Smooth muscle cell (in vitro differentiated cells): ENCODE data around the gene ABL1. TPM values are rescaled to one million over a fixed set of nuclear protein-coding genes. Genes with fewer than 3 reads are reported as not detected.

Source experiments
- DNase-seq: peaks from one replicate; lab custom pipeline; 2025; ENCODE audit not compliant: unreplicated experiment; lab: John Stamatoyannopoulos, UW
- H2AFZ ChIP-seq: fragments of 200-600 bp; sonication (generic); 2 replicates; pipeline ENCODE4 v1.6.0; 2016; ENCODE audit warnings: antibody characterized with exemption, low read depth, mild to moderate bottlenecking
- H3F3A ChIP-seq: fragments of 200-600 bp; sonication (generic); 2 replicates; pipeline ENCODE4 v1.6.0; 2017; ENCODE audit warnings: antibody characterized with exemption, low read depth
- H3K27ac ChIP-seq: fragments of 200-600 bp; sonication (generic); 2 replicates; pipeline ENCODE4 v1.5.1; 2016; ENCODE audit warnings: low read depth, mild to moderate bottlenecking
- H3K27me3 ChIP-seq: fragments of 200-600 bp; sonication (generic); 2 replicates; pipeline ENCODE4 v1.6.1; 2016; ENCODE audit warnings: low read depth, mild to moderate bottlenecking
- H3K36me3 ChIP-seq: fragments of 200-600 bp; sonication (generic); 2 replicates; pipeline ENCODE4 v1.5.1; 2016; ENCODE audit warnings: low read depth
- H3K4me1 ChIP-seq: fragments of 200-600 bp; sonication (generic); 2 replicates; pipeline ENCODE4 v1.5.1; 2016; ENCODE audit warnings: low read depth
- H3K4me2 ChIP-seq: fragments of 200-600 bp; sonication (generic); 2 replicates; pipeline ENCODE4 v1.6.0; 2016; ENCODE audit warnings: mild to moderate bottlenecking
- H3K4me3 ChIP-seq: fragments of 200-600 bp; sonication (generic); 2 replicates; pipeline ENCODE4 v1.5.1; 2016; ENCODE audit warnings: mild to moderate bottlenecking
- H3K79me2 ChIP-seq: fragments of 200-600 bp; sonication (generic); 2 replicates; pipeline ENCODE4 v1.6.0; 2016; ENCODE audit warnings: low read depth, mild to moderate bottlenecking
- H3K9ac ChIP-seq: fragments of 200-600 bp; sonication (generic); 2 replicates; pipeline ENCODE4 v1.6.0; 2016; ENCODE audit warnings: low read depth
- H3K9me3 ChIP-seq: fragments of 200-600 bp; sonication (generic); replicated peaks from 2 replicates; pipeline ENCODE4 v1.5.1; 2016; ENCODE audit warnings: low read depth
- H4K20me1 ChIP-seq: fragments of 200-600 bp; sonication (generic); 2 replicates; pipeline ENCODE4 v1.6.0; 2016; ENCODE audit warnings: low read depth
- CTCF ChIP-seq: fragments of 200-600 bp; sonication (generic); IDR thresholded peaks from 2 replicates; pipeline ENCODE4 v1.5.1; 2017; ENCODE audit warnings: borderline replicate concordance, mild to moderate bottlenecking, antibody characterized with exemption; ENCODE audit not compliant: insufficient read depth, poor library complexity, severe bottlenecking
- WGBS: methylation state at CpG from one replicate; pipeline ENCODE4 v1.1.7; 2016; ENCODE audit warnings: low lambda C conversion rate; 5-methylcytosine and 5-hydroxymethylcytosine counted together
- polyA plus RNA-seq: library from polyadenylated mRNA; unstranded; fragments of >200 nt; fragmentation: Nextera tagmentation; extraction: Ambion mirVana; gene quantifications from 2 replicates; pipeline ENCODE4 v1.2.1, GENCODE V29; 2016
- total RNA-seq: library from RNA; depleted of rRNA; stranded (reverse); fragments of >200 nt; gene quantifications from 2 replicates; pipeline ENCODE4 v1.2.3, GENCODE V29; 2014

Gene ABL1
- total and polyA plus RNA-seq, 2 experiments from 2014 or later: 38.2 to 51.0 TPM

DNA sequence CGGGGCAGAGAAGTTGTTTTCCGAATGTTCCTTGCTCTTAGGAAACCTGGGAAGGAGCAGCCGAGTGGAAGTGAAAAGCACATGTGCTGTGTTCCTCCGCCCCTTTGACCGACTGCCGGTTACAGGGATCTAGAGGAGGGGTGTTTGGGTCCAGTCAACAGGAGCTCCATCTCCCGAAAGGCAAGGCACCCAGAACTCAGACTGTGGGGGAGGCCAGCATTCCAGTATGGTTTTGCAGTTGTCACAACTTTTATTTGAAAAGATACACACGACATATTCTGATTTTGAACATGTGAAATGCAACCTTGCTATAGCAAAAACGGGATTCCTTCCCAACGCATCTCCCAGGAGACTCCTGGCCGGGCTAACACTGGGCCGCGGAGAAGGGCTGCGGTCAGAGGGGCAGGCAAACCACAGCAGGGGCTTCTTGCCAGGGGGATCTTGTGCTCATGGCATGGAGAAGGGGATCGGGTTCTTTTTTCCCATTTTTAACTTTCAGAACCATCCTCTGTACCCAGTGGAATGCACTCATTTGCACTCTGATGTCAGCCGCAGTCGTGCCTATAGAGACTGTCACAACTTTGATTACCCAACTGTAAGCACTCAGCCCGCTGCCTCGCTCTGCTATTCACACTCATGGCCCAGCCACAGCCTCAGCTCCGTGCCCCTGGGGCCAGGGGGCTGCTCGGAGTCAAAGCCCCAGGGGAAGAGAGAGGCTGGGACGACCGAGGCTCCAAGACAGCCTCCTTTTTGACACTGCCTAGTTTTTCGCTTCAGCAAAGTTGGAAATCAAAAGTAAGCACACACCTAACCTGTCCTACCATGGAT lies 57.6 kb downstream of the ABL1 start:
- Histone ChIP-seq H3F3A (no peaks in the 10 kb centered on the region), H3K27me3 (no peaks in the 10 kb centered on the region), H3K36me3 (peaks cover 7% of the 10 kb centered on the region), H2AFZ (no peak overlapping the region), H3K79me2 (no peaks in the 10 kb centered on the region), H3K4me2 (no peak overlapping the region), H3K4me1 (no peaks in the 10 kb centered on the region), H4K20me1 (peaks cover 56% of the 10 kb centered on the region), H3K27ac (no peak overlapping the region), H3K4me3 (no peak overlapping the region), H3K9me3 (no peaks in the 10 kb centered on the region), H3K9ac (no peak overlapping the region)
- no peak for TF ChIP-seq CTCF
- WGBS: 96% methylated on average over 24 of the region's 24 CpGs
- no peak for DNase-seq

DNA sequence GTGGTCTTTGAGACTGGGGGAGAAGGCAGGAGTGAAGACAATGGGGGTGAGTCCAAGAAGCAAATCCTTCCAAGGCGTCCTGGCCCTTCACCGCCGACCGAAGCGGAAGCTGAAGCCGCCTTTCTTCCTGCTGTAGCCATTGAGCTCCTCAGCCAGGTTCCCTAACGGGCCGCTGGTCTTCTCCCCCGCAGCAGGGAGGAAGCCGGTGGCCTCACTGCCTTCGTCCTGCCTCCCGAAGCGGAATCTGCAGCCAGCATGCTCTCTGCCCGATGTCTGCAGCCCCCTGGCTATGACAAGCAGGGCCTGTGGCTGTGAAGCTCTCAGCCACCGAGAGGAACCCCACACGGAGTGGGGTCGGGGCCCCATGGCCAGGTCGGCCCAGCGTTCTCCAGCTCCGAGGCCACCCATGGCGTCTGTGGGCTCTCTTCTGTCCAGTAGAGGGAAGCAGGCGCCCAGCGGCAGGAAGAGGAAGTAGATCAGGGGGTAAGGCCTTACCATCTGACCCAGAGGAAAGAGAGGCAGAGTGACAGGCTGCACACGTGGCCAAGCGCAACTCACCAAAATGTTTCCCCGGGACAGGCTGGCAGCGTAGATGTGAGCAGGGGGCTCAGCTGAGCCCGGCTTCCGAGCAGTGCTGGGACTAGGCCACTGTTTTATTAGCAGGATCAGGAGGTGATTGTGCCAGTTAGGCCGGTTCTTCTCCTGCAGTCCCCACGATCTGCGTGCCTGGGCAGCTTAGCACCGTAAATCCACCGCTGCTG lies 58.5 kb downstream of the ABL1 start:
- DNase-seq: no peak
- WGBS: 91% methylated on average over 34 of the region's 34 CpGs
- H3K27me3 ChIP-seq: no peaks in the 10 kb centered on the region
- no peaks in the 10 kb centered on the region for H3K79me2 ChIP-seq
- no peaks in the 10 kb centered on the region for H3F3A ChIP-seq
- peak; percentile 4 for TF ChIP-seq CTCF
- no peak overlapping the region for H3K27ac ChIP-seq
- H4K20me1 ChIP-seq: peaks cover 49% of the 10 kb centered on the region
- no peaks in the 10 kb centered on the region for H3K9me3 ChIP-seq
- H3K4me2 ChIP-seq: no peak overlapping the region
- no peak overlapping the region for H3K9ac ChIP-seq
- no peak overlapping the region for H3K4me3 ChIP-seq
- H3K36me3 ChIP-seq: peaks cover 5% of the 10 kb centered on the region
- H3K4me1 ChIP-seq: no peaks in the 10 kb centered on the region
- H2AFZ ChIP-seq: no peak overlapping the region

DNA sequence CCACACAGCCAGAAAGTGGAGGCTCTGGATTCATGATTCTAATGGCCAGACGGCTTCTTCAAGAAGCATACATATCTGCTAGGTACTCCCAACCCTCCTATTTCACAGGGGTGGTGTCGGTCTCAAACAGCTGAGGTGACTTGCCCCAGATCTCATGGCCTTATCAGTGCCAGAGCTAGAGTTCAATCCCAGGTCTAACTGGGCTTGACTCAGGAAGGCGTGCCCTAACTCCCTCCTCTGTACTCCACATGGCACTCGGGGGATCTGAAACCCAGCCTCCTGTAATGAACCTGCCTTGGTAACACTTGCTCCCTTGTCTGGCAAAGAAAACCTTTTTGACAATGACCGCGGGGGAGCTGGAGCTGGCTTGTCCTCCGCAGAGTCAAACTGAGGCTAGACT lies 59.5 kb downstream of the ABL1 start:
- peaks cover 41% of the 10 kb centered on the region for H4K20me1 ChIP-seq

More for the DNA sequence above, 59.5 kb downstream of the ABL1 start:
- no peaks in the 10 kb centered on the region for H3F3A ChIP-seq
- H3K36me3 ChIP-seq: no peaks in the 10 kb centered on the region
- TF ChIP-seq CTCF: no peak
- no peak overlapping the region for H3K27ac ChIP-seq
- H3K4me1 ChIP-seq: no peaks in the 10 kb centered on the region
- no peak overlapping the region for H3K4me2 ChIP-seq
- no peak overlapping the region for H3K4me3 ChIP-seq
- WGBS: 95% methylated on average over 7 of the region's 7 CpGs
- H3K9ac ChIP-seq: no peak overlapping the region
- DNase-seq: no peak
- H2AFZ ChIP-seq: no peak overlapping the region
- H3K9me3 ChIP-seq: no peaks in the 10 kb centered on the region
- no peaks in the 10 kb centered on the region for H3K79me2 ChIP-seq
- H3K27me3 ChIP-seq: no peaks in the 10 kb centered on the region
